ENCODE results near the gene FN3K.

Gene FN3K

DNA sequence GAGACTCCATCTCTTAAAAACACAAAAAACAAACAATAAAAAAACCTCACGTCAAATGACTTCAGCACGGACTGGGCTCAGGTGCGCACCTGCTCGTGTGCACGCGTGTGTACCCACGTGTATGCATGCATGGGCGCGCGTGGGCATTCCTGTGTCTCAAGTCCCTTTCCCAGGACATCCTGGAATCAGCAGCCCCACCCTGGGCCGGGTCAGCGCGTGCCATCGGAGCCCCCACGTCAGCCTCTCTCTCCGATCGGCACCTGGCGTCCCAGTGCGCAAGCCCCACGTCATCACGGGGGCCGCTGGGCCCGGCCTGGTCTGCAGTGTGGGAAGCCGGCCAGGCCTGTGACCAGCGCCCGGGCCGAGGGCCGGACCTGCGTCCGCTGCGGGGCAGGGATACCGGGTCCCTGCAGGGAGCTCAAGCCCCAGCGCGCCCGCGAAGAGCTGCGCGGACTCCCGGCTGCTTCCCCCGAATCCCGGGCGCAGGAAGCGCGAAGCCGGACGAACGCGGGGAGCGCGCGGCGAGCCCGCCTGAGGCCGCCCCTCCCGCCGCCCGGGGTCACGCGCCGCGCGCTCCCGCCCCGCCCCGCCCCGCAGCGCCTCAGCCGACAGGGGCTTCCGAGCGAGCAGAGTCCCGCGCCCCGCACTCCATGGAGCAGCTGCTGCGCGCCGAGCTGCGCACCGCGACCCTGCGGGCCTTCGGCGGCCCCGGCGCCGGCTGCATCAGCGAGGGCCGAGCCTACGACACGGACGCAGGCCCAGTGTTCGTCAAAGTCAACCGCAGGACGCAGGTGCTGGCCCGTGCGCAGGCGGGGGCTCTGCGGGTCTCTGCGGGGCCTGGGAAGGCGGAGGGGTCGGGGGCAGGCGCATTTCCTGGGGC is at the start of gene FN3K:
FN3K (plus strand) TSS at position 629 of the 880 bp plus-strand sequence; CDS start at position 651, 22 bp downstream.
- no peak for DNase-seq (ENCODE audit: low read depth in 2 of 2)

DNA sequence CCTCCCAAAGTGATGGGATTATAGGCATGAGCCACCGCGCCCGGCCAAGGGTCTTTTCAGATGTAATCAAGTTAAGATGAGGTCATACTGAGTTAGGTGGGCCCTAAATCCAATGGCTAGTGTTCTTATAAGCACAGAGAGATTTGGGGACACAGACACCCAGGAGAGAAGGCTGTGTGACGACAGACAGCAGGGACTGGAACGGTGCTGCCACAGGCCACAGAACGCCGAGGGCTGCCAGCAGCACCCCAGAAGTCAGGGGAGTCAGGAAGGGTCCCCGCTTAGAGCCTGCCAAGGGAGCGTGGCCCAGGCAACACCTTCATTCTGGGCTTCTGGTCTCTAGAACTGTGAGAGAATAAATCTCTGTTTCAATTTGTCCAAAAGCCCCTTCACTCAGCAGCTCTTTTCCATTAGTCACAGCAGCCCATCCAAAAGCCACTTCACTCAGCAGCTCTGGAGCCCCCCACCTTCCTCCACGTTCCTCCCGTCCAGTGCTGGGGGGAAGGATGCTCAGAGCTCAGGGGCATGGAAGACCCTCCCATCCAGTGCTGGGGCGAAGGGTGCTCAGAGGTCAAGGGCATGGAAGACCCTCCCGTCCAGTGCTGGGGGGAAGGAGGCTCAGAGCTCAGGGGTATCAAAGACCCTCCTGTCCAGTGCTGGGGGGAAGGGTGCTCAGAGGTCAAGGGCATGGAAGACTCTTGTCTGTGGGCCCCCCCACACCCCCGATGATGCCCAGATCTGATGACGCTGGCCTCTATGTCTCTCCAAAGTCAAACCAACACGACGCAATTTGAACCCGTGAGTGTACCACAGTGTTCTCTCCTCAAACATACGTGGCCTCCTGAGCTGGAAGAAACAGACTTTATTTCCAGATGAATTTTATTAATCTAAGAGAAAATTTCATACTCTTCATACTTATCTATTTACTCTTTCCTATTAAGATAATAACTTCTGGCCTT is 48.8 kb upstream of the FN3K start:
- no peak for DNase-seq (ENCODE audit: low read depth in 2 of 2)

DNA sequence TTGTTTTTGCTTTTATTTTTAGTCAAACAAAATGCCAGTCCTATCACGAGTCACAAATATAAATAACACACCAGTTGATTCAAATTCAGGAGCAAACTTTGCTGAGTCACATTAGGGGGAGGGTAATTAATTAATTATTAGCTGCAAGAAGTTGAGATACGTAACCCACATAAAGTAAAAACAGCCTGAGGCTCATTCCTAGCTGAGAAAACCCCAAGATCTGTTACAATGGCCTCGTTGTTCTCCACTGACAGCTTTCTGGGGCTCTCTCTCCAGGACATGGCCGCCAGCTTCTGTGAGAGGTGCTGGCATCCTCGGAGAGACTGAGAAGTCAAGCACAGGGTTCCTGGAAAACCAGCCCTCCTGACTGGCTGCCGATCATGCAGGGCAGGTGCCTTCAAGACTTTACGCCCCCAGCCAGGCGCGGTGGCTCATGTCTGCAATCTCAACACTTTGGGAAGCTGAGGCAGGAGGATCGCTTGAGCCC is 48.0 kb upstream of the FN3K start:
- no peak for DNase-seq (ENCODE audit: low read depth in 2 of 2)

DNA sequence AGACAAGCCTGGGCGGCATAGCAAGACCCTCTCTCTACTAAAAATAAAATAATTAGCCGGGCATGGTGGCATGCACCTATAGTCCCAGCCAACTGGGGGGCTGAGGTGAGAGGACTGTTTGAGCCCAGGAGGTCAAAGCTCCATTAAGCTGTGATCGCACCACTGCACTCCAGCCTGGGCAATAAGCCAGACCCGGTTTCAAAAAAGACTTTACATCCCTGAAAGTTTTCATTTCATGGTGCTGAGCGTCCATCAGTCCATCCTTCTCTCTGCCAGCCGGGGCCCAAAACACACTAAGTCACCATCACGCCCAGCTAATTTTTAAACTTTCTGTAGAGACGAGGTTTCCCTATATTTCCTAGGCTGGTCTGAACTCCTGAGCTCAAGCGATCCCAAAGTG is 47.5 kb upstream of the FN3K start:
- DNase-seq (ENCODE audit: low read depth in 2 of 2): no peak

DNA sequence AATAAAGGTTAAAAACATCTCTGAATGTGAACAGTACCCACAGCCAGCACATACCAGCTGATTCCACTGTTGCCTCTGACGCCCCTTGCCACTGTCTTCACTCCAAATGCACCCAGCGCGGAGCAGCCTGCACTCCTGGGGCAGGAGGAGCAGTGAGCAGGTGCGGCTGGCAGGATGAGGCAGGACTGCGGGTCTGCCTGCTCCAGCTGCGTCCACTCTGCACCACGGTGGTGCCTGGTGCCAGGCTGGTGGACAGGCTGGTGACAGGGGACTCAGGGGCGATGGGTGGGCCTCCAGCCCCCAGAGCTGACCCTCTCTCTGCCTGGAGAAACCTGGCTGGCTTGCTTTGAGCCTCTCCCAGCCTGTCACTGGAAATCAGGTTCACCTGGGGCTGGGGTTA is 46.3 kb upstream of the FN3K start:
- no peak for DNase-seq (ENCODE audit: low read depth in 2 of 2)

DNA sequence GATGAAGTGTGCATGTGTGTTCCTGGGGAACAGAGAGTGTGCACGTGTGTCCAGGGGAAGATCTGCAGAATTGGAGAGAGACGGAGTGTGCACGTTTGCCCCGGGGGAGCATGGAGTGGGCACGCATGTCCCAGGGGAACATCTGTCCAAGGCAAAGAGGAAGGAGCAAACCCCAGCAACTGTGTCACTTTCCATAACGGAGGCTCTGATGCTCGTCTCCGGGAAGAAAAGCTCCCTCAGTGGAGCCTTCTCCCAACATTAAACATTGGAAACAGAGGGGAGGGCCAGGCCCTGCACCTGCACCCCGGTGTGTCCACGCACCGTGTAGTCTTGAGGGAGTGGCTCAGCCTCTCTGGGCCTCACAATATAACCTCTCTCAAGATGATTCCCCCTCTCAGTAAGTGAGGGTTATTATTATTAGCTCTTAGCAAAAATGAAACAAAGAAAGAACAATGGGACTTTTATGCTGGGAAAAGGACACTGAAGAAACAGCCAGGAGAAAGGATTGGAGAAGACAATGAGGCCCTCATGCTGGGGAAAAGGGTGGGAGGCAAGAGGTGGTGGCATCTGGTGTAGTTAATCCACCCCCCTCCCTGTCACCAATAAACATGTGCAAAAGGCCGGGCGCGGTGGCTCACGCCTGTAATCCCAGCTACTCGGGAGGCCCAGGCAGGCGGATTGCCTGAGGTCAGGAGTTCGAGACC is 44.5 kb upstream of the FN3K start:
- DNase-seq (ENCODE audit: low read depth in 2 of 2): no peak

DNA sequence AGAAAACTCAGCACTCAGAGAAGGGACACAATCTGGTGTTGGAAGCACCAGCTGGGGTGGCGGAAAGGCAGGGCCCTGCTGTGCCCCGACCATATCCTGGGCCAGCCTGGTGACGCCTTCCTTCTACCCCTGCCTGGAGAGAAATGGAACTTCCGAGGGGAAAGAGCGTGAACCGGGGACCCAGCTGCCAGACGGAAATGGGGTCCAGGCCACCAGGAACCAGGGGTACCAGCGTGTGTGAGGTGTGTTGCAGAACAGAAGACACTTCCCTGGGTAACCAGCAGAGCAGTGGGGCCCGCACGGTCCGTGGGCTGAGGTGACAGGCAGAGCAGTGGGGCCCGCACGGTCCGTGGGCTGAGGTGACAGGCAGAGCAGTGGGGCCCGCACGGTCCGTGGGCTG is 43.7 kb upstream of the FN3K start:
- no peak for DNase-seq (ENCODE audit: low read depth in 2 of 2)

DNA sequence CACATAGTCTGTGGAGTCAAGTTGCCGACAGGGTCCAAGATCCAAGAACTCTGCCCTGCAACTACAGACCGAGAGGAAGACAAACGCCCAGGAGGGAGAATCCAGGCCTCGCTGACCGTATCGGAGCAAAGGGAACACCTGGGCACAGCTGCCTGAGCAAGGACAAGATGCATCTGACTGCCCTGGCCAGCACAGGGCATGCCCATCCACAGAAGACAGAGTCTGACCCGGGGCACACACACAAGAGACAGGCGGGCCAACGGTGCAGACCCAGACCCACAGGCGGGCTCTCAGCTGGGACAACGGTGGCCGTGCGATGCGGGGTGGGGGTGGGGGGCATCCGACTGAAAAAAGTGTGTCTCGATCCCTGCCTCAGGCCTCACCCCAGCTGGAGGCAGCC is 43.1 kb upstream of the FN3K start:
- DNase-seq (ENCODE audit: low read depth in 2 of 2): no peak

DNA sequence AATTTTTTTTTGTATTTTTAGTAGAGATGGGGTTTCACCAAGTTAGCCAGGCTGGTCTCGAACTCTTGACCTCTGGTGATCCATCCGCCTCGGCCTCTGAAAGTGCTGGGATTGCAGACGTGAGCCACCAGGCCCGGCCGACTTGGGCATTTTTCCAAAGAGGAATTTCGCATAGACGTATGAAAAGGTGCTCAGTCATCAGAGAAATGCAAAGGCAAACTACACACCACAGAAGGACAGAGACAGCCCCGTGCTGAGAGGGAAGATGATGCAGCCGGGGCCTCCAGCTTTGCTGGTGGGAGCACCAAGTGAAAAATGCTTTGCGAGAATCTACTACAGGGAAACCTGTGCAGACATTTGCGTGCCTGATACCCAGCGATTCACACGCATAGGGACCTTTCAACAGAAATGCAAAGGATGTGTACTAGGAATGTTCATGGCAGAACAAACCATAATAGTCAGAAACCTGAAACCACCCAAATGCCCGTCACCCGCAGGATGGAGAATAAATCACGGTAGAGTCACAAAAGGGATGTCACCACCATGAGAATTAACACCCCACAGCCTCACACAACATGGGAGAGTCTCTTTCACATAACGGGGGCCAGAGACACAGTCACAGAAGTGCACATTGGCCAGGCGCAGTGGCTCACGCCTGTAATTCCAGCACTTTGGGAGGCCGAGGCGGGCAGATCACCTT is 42.1 kb upstream of the FN3K start:
- DNase-seq (ENCODE audit: low read depth in 2 of 2): no peak

DNA sequence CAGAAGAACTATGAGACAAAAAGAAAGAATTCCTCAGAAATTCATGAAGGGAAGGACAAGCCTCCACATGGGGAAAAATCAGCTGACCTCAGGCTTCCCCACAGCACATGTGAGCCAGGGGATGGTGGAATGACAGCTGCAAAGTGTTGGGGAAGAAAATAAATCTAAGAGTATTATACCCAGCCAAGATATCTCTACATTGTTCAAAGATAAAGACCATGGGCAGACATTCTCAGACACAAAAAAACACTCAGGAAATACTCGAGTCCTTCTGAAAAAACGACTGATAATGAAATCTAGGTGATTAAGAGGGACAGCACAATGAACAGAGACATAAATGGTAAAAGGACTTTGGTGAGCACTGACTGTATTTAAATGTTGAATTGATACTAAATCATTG is 40.8 kb upstream of the FN3K start:
- DNase-seq (ENCODE audit: low read depth in 2 of 2): no peak

DNA sequence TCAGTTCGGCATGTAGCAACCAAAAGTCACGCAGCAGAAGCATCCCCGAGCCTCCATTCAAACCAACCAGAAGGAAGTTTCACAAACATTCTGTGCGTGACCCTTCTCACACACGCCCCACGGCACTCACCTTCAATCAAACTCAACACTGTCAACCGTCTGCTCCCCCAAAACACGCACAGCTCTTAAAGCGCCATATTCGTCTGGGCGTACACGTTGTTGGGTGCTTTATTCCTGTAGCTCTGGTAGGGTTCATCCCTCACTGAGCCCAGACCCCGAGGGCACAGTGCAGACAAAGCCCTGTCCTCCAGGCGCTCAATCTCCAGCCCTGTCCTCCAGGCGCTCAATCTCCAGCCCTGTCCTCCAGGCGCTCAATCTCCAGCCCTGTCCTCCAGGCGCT is 39.2 kb upstream of the FN3K start:
- DNase-seq (ENCODE audit: low read depth in 2 of 2): no peak

DNA sequence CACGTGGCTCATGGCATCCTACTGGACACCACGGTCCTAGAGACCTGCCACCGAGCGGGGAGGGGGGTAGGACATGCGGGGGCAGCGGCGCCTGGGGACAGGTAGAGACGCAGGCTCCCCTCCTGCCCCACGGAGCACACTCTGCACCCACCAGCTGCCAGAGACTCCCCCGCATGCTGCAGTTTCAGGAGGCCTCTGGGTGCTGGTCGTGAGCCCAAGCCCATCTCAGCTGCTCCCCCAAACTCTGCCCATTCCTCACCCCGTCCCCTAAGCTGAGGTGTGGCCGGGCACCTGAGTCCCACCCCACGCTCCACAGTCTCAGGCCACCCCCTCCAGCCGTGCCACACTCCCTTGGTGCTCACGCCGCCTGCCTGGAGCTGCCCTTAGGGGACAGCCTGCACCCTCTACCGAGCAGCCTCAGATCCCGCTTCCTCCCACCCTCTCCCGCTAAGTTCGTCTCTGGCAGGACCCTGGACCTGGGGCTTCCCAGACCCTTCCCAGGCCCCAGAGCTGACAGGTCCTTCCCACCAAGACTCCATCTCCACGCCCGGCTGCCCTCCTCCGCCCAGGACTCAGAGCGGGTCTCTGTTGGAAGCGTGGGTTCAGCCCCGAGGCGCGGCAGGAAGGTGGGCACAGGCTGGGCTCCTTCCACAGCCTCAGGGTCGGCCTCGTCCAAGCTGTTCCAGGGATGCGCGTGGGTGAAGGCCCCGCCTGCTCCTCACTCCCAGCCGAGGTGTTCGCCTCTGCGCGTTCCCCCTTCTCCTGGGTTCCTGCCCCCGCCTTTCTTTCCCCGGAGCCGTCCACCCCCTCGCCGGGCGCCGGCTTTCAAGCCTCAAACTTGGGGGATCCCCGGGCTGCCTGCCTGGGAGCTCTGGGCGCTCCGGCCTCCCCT is 38.3 kb upstream of the FN3K start:
- no peak for DNase-seq (ENCODE audit: low read depth in 2 of 2)

DNA sequence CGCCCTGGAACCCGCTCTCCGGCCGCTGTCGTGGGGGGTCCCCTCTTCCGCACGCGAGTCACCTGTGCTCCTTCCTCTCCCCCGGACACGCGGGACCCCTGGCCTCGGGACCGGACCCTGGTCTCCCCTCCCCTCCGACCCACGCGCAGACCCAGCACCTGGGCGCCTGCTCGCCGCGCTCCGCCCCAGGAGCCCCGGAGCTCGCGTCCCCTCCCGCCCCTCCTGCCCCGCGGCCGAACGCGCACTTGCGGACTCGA is 37.7 kb upstream of the FN3K start:
- DNase-seq (ENCODE audit: low read depth in 2 of 2): no peak

DNA sequence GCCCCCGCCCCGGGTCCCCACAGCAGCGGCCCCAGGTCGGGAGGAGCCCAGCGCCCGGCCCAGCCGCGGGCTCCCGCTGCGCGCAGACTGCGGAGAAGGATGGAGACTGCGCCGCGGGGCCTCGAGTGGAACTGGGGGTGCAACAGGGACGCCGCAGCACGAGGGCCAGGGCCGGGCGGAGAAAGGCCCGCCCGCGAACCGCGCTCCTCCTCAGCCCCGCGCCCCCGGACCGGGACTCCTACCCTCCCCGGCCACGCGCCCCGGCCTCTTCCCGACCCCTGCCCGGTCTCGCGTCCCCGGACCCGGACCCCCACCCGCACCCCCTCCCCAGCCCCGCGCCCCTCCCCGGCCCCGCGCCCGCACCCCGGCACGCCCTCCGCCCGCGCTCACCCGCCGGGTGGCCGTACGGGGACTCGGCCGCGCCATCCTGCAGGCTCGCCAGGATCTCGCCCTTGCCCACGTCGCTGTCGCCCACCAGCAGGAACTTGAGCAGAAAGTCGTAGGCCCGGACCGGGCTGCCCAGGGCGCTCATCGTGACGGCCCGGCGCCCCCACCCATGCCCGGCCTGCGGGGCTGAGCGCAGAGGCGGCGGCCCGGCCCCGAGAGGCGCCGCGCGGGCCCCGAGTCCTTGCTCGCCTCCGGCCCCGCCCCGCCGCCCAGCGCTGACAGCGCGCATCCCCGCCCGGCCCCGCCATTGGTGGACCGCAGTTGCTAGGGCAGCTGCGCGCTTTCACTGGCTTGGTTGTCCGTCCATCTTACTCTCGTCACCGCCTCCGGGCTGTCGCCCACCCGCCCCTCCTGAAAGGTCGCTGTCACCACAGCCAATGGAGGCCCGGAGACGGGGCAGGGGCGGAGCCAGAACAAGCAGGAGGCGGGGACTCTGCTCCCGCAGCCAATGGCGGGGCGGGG is 37.1 kb upstream of the FN3K start, which contains the start of gene RAB40B:
RAB40B (minus strand) TSS at position 634 of the 909 bp plus-strand sequence; CDS start at position 532, 102 bp downstream.
- peak; percentile 96 to 99 for DNase-seq (ENCODE audit: low read depth in 2 of 2)

DNA sequence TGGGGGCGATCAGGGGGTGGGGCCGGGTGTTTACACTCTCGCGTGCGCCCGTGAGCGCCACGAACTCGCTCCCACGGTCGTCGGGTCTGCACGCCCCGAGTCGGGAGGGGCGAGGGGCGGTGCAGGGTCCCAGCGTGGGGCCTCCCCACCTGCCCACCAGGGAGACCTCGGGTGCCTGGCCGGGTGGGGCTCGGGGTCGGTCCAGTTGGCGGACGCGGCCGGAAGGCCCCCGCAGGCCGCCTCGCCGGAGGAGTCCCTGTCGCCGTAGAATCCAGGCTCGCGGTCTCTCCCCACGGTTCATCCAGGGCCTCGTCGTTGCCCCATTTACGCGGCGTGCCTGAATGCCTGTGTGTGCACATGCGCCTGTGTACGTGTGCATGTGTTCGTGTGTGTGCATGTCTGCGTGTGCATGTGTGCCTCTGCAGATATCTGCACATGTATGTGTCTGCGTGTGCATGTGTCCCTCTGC is 36.4 kb upstream of the FN3K start:
- no peak for DNase-seq (ENCODE audit: low read depth in 2 of 2)

DNA sequence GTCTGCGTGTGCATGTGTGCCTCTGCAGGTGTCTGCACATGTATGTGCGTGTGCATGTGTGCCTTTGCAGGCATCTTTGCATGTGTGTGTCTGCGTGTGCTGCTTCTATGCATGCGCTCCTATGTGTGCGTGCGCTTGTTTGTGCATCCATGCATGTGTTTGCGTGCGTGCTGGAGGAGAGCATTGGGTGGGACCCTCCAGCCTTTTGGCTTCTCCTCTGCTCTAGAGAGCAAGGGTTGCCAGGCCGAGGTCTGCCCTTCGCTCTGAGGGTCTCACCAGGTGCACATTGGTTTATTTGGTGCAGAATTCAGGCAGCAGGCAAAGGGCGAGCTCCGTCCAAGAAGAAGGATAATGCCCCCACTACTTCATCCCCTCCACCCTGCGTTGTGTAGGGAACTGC is 35.9 kb upstream of the FN3K start:
- no peak for DNase-seq (ENCODE audit: low read depth in 2 of 2)

DNA sequence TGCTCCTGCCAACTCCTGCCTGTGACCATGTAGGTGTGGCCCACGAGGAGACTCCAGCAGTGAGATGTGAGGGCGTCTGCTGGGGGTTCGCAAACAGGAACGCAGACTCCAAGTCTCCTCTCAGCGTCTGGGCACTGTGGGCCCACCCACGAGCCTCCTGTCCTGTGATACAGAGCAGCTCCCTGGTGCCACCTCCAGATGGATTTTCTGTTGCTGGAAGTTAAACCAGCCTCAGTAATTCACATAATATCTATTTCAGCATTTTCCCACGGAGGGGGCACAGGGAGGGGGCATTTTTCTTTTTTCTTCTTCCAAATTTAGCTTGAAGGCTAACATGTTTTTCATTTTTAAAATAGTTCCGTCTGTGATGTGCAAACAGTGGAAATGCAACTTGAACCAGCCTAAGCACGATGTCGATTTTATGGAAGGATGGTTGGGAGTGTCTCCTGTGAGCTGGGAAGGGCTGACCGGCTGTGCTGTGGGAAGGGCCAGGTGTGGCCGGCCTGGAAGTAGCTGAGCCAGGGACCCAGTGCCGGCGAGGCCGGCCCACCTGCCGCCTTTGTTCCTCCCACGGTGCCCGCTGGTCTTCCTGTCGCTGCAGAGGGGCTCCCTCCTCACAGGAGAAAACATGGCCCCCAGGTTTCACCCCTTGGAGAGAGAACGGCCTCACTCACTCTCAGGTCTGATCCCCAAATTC is 33.0 kb upstream of the FN3K start:
- DNase-seq (ENCODE audit: low read depth in 2 of 2): no peak

DNA sequence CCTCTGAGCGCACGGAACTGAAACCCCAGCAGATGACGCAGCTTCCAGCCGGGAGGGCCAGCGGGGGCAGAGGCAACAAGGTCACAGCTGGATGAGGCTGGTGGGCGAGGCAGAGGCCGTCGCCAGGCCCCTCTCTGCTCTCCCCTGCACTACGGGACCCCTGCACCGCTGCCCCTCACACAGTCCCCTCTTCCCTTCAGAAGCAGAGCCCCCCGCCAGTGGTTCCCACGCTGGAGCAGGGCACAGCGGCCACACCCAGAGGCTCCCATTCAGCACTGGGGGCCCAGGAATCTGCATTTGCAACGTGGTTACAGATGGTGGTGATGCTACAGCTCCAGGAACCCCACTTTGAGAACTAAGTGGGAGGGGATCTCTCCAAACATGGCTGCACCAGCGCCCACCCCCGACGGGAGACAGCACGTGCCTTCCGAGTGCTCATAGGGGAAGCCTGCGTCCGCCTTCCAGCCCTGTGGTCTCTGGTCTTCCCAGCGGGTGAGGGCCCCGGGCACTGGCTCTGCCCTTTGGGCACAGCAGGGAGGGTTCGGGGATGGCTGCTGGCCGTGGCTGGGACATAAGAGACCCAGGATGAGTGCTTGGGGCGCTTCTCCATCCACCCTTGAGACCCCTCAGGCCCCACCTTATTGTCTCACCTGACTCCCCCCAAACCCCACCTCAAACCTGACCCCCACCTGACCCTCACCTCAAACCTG is 32.2 kb upstream of the FN3K start:
- no peak for DNase-seq (ENCODE audit: low read depth in 2 of 2)
